Fibroblast of the aortic adventitia (primary cell): ENCODE measurements around the gene FOXP4. TPM values are rescaled to one million over a fixed set of nuclear protein-coding genes. Genes with fewer than 3 reads are reported as not detected.
A peak's percentile ranks its signal among the peaks of the same experiment; 100 is the strongest.

Experiments used
- DNase-seq: peaks from one replicate; pipeline ENCODE4 v3.0.0-alpha.2; 2010; ENCODE audit warnings: low read depth
- H3K4me3 ChIP-seq: 2 replicates; pipeline ENCODE4 v1.5.1; 2011; ENCODE audit warnings: low read depth, mild to moderate bottlenecking, control low read depth, low read length, moderate library complexity
- CTCF ChIP-seq: IDR thresholded peaks from 2 replicates; pipeline ENCODE4 v1.5.1; 2011; ENCODE audit warnings: mild to moderate bottlenecking, low read length, control low read depth, inconsistent platforms; ENCODE audit not compliant: insufficient read depth
- total RNA-seq: library from RNA; depleted of rRNA; stranded (reverse); fragments of >200 nt; gene quantifications from 2 replicates; pipeline ENCODE4 v1.2.3, GENCODE V29; 2012; ENCODE audit warnings: low replicate concordance

FOXP4 gene
- total RNA-seq, 1 donor = 2.9 TPM

GRCh38 chr6:41546866-41547798 lies 951 bp downstream of the FOXP4 start:
- peak overlapping the region; percentile 90 for H3K4me3 ChIP-seq
- TF ChIP-seq CTCF = no peak
- DNase-seq = peak; percentile 33

GRCh38 chr6:41547799-41548097 lies 1.6 kb downstream of the FOXP4 start:
- TF ChIP-seq CTCF = no peak
- DNase-seq = no peak
- peak overlapping the region; percentile 90 for H3K4me3 ChIP-seq

- peak overlapping the region; percentile 90 for H3K4me3 ChIP-seq
- no peak for DNase-seq
- TF ChIP-seq CTCF = no peak
Measured at GRCh38 chr6:41548098-41548840, 2.1 kb downstream of the FOXP4 start.

GRCh38 chr6:41548841-41549642 lies 2.9 kb downstream of the FOXP4 start:
- no peak for TF ChIP-seq CTCF
- no peak overlapping the region for H3K4me3 ChIP-seq
- no peak for DNase-seq

- DNase-seq = no peak
- TF ChIP-seq CTCF = no peak
- H3K4me3 ChIP-seq = no peak overlapping the region
Measured at GRCh38 chr6:41549673-41550072, 3.5 kb downstream of the FOXP4 start.

- no peak for TF ChIP-seq CTCF
- H3K4me3 ChIP-seq = no peak overlapping the region
- DNase-seq = no peak
Measured at GRCh38 chr6:41551086-41551700, 5.0 kb downstream of the FOXP4 start.
